GM23338 (cell line): ENCODE measurements around the gene RPTOR. TPM values are rescaled to one million over a fixed set of nuclear protein-coding genes. Genes with fewer than 3 reads are reported as not detected.

ENCODE experiments used
- ATAC-seq: fragments of 200-7000 bp; cut with Tn5 transposase; 3 replicates; pipeline ENCODE4 v1.9.1; 2020
- DNase-seq: peaks from one replicate; pipeline ENCODE4 v3.0.0-alpha.2; 2015; ENCODE audit warnings: low spot score
- H2AFZ ChIP-seq: fragments of 200-600 bp; sonication (generic); 2 replicates; pipeline ENCODE4 v1.8.0; 2016; ENCODE audit warnings: antibody characterized with exemption, mild to moderate bottlenecking, moderate library complexity
- H3F3A ChIP-seq: fragments of 200-600 bp; sonication (generic); replicated peaks from 2 replicates; pipeline ENCODE4 v1.8.0; 2017; ENCODE audit warnings: antibody characterized with exemption, mixed run types, low read depth
- H3K27ac ChIP-seq: fragments of 200-600 bp; sonication (generic); 2 replicates; pipeline ENCODE4 v1.6.1; 2016; ENCODE audit warnings: low read depth
- H3K27me3 ChIP-seq: fragments of 200-600 bp; sonication (generic); 2 replicates; pipeline ENCODE4 v1.8.0; 2016; ENCODE audit warnings: mild to moderate bottlenecking, mixed run types, moderate library complexity; ENCODE audit not compliant: insufficient read depth
- H3K36me3 ChIP-seq: fragments of 200-600 bp; sonication (generic); 2 replicates; pipeline ENCODE4 v1.8.0; 2016; ENCODE audit warnings: mild to moderate bottlenecking; ENCODE audit not compliant: insufficient read depth
- H3K4me1 ChIP-seq: fragments of 200-600 bp; sonication (generic); 2 replicates; pipeline ENCODE4 v1.8.0; 2016; ENCODE audit warnings: mild to moderate bottlenecking, moderate library complexity; ENCODE audit not compliant: insufficient read depth
- H3K4me2 ChIP-seq: fragments of 200-600 bp; sonication (generic); 2 replicates; pipeline ENCODE4 v1.7.1; 2017; ENCODE audit warnings: mixed run types
- H3K4me3 ChIP-seq: fragments of 200-600 bp; sonication (generic); 2 replicates; pipeline ENCODE4 v1.6.1; 2016; ENCODE audit warnings: mixed run types
- H3K79me2 ChIP-seq: fragments of 200-600 bp; sonication (generic); replicated peaks from 2 replicates; pipeline ENCODE4 v1.8.0; 2017; ENCODE audit warnings: mild to moderate bottlenecking; ENCODE audit not compliant: insufficient read depth
- H3K9me2 ChIP-seq: fragments of 200-600 bp; sonication (generic); 2 replicates; pipeline ENCODE4 v1.8.0; 2017; ENCODE audit not compliant: insufficient read depth
- H4K20me1 ChIP-seq: fragments of 200-600 bp; sonication (generic); replicated peaks from 2 replicates; pipeline ENCODE4 v1.8.0; 2017; ENCODE audit warnings: mild to moderate bottlenecking; ENCODE audit not compliant: insufficient read depth
- H3K27ac Mint-ChIP-seq: 2 replicates; pipeline ENCODE4 v1.8.0; 2020; ENCODE audit warnings: inconsistent platforms, mild to moderate bottlenecking, moderate library complexity, mixed read lengths
- H3K27me3 Mint-ChIP-seq: 3 replicates; pipeline ENCODE4 v1.8.0; 2022; ENCODE audit warnings: low read depth, mild to moderate bottlenecking, moderate library complexity, mixed read lengths, inconsistent platforms; ENCODE audit not compliant: insufficient read depth, poor library complexity
- H3K36me3 Mint-ChIP-seq: 3 replicates; pipeline ENCODE4 v1.8.0; 2021; ENCODE audit warnings: low read depth, mild to moderate bottlenecking, inconsistent platforms, moderate library complexity, mixed read lengths
- H3K4me1 Mint-ChIP-seq: 3 replicates; pipeline ENCODE4 v1.8.0; 2020; ENCODE audit warnings: mild to moderate bottlenecking, inconsistent platforms, mixed read lengths
- H3K4me3 Mint-ChIP-seq: 3 replicates; pipeline ENCODE4 v1.8.0; 2021; ENCODE audit warnings: moderate library complexity, mild to moderate bottlenecking, inconsistent platforms, mixed read lengths
- H3K9me3 Mint-ChIP-seq: 3 replicates; pipeline ENCODE4 v1.8.0; 2020; ENCODE audit warnings: moderate library complexity, mild to moderate bottlenecking, inconsistent platforms, mixed read lengths
- CREB1 ChIP-seq: fragments of 250-450 bp; sonication (Bioruptor Pico); IDR thresholded peaks from 2 replicates; pipeline ENCODE4 v1.5.0; 2020; ENCODE audit warnings: low read depth, mild to moderate bottlenecking, moderate library complexity
- ETS1 ChIP-seq: IDR thresholded peaks from 2 replicates; pipeline ENCODE4 v1.6.1; 2016; ENCODE audit warnings: antibody characterized with exemption
- EZH2 ChIP-seq: fragments of 200-600 bp; sonication (generic); IDR thresholded peaks from one replicate; pipeline ENCODE4 v1.8.0; 2017; ENCODE audit warnings: antibody characterized with exemption, mild to moderate bottlenecking, low read depth; ENCODE audit not compliant: unreplicated experiment
- EZH2phosphoT487 ChIP-seq: fragments of 200-600 bp; sonication (generic); IDR thresholded peaks from one replicate; pipeline ENCODE4 v1.8.1; 2018; ENCODE audit warnings: antibody characterized with exemption; ENCODE audit not compliant: unreplicated experiment
- JUNB ChIP-seq: IDR thresholded peaks from one replicate; pipeline ENCODE4 v1.6.1; 2016; ENCODE audit warnings: antibody characterized with exemption; ENCODE audit not compliant: unreplicated experiment
- POLR2AphosphoS5 ChIP-seq: IDR thresholded peaks from 2 replicates; pipeline ENCODE4 v1.6.1; 2016; ENCODE audit warnings: antibody characterized with exemption, low read depth
- STAT1 ChIP-seq: IDR thresholded peaks from one replicate; pipeline ENCODE4 v1.6.1; 2016; ENCODE audit warnings: antibody characterized with exemption; ENCODE audit not compliant: unreplicated experiment
- ZNF331 ChIP-seq: fragments of 250-450 bp; sonication (Bioruptor Pico); IDR thresholded peaks from 2 replicates; pipeline ENCODE4 v1.5.0; 2020; ENCODE audit warnings: low read depth, mild to moderate bottlenecking, moderate library complexity
- polyA plus RNA-seq: library from polyadenylated mRNA; unstranded; fragments of >200 nt; fragmentation: Nextera tagmentation; extraction: Ambion mirVana; gene quantifications from 2 replicates; pipeline ENCODE4 v1.2.1, GENCODE V29; 2016
- total RNA-seq: library from RNA; depleted of rRNA; stranded (reverse); fragments of >200 nt; shearing (Covaris generic); gene quantifications from 2 replicates; pipeline ENCODE4 v1.2.3, GENCODE V29; 2014
- TF ChIP-seq, protein P1 (sequence below): fragments of 250-450 bp; sonication (Bioruptor Pico); IDR thresholded peaks from 2 replicates; pipeline ENCODE4 v1.5.0; 2020; ENCODE audit warnings: mild to moderate bottlenecking, moderate library complexity

RPTOR gene
- total and polyA plus RNA-seq, 2 experiments from 2014 or later: 9.5 to 38.0 TPM

GRCh38 chr17:80977172-80977571, 432.5 kb downstream of the RPTOR start:
- H3K79me2 ChIP-seq: no peaks in the 10 kb centered on the region
- no peak overlapping the region for H3K4me3 ChIP-seq
- peaks cover 8% of the 10 kb centered on the region; the same call in 2 of the 3 replicates for H3K4me1 Mint-ChIP-seq
- H3K9me2 ChIP-seq: no peaks in the 10 kb centered on the region
- H3F3A ChIP-seq: no peaks in the 10 kb centered on the region
- TF ChIP-seq EZH2 (no peak), ETS1 (no peak), POLR2AphosphoS5 (no peak), STAT1 (no peak), EZH2phosphoT487 (no peak), CREB1 (no peak), ZNF331 (CRISPR knock-in tag) (no peak), JUNB (no peak)
- TF ChIP-seq, protein P1, sequence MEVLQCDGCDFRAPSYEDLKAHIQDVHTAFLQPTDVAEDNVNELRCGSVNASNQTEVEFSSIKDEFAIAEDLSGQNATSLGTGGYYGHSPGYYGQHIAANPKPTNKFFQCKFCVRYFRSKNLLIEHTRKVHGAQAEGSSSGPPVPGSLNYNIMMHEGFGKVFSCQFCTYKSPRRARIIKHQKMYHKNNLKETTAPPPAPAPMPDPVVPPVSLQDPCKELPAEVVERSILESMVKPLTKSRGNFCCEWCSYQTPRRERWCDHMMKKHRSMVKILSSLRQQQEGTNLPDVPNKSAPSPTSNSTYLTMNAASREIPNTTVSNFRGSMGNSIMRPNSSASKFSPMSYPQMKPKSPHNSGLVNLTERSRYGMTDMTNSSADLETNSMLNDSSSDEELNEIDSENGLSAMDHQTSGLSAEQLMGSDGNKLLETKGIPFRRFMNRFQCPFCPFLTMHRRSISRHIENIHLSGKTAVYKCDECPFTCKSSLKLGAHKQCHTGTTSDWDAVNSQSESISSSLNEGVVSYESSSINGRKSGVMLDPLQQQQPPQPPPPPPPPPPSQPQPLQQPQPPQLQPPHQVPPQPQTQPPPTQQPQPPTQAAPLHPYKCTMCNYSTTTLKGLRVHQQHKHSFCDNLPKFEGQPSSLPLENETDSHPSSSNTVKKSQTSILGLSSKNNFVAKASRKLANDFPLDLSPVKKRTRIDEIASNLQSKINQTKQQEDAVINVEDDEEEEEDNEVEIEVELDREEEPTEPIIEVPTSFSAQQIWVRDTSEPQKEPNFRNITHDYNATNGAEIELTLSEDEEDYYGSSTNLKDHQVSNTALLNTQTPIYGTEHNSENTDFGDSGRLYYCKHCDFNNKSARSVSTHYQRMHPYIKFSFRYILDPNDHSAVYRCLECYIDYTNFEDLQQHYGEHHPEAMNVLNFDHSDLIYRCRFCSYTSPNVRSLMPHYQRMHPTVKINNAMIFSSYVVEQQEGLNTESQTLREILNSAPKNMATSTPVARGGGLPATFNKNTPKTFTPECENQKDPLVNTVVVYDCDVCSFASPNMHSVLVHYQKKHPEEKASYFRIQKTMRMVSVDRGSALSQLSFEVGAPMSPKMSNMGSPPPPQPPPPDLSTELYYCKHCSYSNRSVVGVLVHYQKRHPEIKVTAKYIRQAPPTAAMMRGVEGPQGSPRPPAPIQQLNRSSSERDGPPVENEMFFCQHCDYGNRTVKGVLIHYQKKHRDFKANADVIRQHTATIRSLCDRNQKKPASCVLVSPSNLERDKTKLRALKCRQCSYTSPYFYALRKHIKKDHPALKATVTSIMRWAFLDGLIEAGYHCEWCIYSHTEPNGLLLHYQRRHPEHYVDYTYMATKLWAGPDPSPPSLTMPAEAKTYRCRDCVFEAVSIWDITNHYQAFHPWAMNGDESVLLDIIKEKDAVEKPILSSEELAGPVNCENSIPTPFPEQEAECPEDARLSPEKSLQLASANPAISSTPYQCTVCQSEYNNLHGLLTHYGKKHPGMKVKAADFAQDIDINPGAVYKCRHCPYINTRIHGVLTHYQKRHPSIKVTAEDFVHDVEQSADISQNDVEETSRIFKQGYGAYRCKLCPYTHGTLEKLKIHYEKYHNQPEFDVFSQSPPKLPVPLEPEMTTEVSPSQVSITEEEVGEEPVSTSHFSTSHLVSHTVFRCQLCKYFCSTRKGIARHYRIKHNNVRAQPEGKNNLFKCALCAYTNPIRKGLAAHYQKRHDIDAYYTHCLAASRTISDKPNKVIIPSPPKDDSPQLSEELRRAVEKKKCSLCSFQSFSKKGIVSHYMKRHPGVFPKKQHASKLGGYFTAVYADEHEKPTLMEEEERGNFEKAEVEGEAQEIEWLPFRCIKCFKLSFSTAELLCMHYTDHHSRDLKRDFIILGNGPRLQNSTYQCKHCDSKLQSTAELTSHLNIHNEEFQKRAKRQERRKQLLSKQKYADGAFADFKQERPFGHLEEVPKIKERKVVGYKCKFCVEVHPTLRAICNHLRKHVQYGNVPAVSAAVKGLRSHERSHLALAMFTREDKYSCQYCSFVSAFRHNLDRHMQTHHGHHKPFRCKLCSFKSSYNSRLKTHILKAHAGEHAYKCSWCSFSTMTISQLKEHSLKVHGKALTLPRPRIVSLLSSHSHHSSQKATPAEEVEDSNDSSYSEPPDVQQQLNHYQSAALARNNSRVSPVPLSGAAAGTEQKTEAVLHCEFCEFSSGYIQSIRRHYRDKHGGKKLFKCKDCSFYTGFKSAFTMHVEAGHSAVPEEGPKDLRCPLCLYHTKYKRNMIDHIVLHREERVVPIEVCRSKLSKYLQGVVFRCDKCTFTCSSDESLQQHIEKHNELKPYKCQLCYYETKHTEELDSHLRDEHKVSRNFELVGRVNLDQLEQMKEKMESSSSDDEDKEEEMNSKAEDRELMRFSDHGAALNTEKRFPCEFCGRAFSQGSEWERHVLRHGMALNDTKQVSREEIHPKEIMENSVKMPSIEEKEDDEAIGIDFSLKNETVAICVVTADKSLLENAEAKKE: no peak
- ATAC-seq (no peak), DNase-seq (no peak)
- no peak overlapping the region for H3K4me3 Mint-ChIP-seq
- no peaks in the 10 kb centered on the region for H3K4me1 ChIP-seq
- no peaks in the 10 kb centered on the region for H4K20me1 ChIP-seq
- no peak overlapping the region for H3K27ac Mint-ChIP-seq
- H3K27me3 Mint-ChIP-seq: peaks cover 10% of the 10 kb centered on the region
- no peaks in the 10 kb centered on the region for H3K36me3 ChIP-seq
- H3K9me3 Mint-ChIP-seq: no peaks in the 10 kb centered on the region; the same call in 1 of the 3 replicates
- no peak overlapping the region for H3K27ac ChIP-seq
- no peaks in the 10 kb centered on the region for H3K27me3 ChIP-seq
- no peaks in the 10 kb centered on the region; the same call in 2 of the 3 replicates for H3K36me3 Mint-ChIP-seq
- no peak overlapping the region for H3K4me2 ChIP-seq
- no peak overlapping the region for H2AFZ ChIP-seq
